ENCODE data around the gene HACD3. TPM values are rescaled to one million over a fixed set of nuclear protein-coding genes. Genes with fewer than 3 reads are reported as not detected.

The HACD3 gene
- total and polyA plus RNA-seq, 2 donors (not counting 1 experiment from before 2014, with no cell fraction given) = 4.5 to 18.8 TPM

GRCh38 chr15:65559941-65560340, 29.7 kb downstream of the HACD3 start:
- intact Hi-C loops (cut with micrococcal nuclease) = no loop called here
- Mint-ChIP-seq H3K4me1 (no peaks in the 10 kb centered on the region), H3K9me3 (ENCODE audit: insufficient read depth) (no peaks in the 10 kb centered on the region)

GRCh38 chr15:65561934-65562333, 31.7 kb downstream of the HACD3 start:
- Mint-ChIP-seq H3K4me3 (no peak overlapping the region), H3K27ac (no peak overlapping the region), H3K27me3 (no peaks in the 10 kb centered on the region), H3K9me3 (ENCODE audit: insufficient read depth) (peaks cover 3% of the 10 kb centered on the region), H3K4me1 (no peaks in the 10 kb centered on the region)
- Histone ChIP-seq H3K36me3 (replicated peaks in 1 of 2; ENCODE audit: control extremely low read depth in 1 of 2, control insufficient read depth in 1 of 2, extremely low read depth in 1 of 2, insufficient read depth in 2 of 2, low read length in 1 of 2) (peaks cover 13 to 38% of the 10 kb centered on the region in 2 experiments), H3K27ac (ENCODE audit: low read length in 2 of 2) (no peak overlapping the region), H3K4me2 (replicated peaks; ENCODE audit: low read depth, low read length, poor library complexity, severe bottlenecking) (no peak overlapping the region), H3K27me3 (replicated peaks in 1 of 4; ENCODE audit: control extremely low read depth in 1 of 4, control insufficient read depth in 3 of 4, insufficient read depth in 4 of 4, low read length in 3 of 4) (no peaks in the 10 kb centered on the region), H3K79me2 (ENCODE audit: control insufficient read depth, insufficient read depth, low read length) (no peaks in the 10 kb centered on the region), H3K9me3 (ENCODE audit: control extremely low read depth in 1 of 3, control insufficient read depth in 2 of 3, insufficient read depth in 1 of 3, low read length in 2 of 3) (peaks cover 0 to 5% (median 0%) of the 10 kb centered on the region in 3 donors), H3K4me1 (ENCODE audit: control insufficient read depth in 2 of 2, insufficient read depth in 2 of 2, low read length in 2 of 2) (no peaks in the 10 kb centered on the region), H3K4me3 (ENCODE audit: control extremely low read depth in 1 of 5, extremely low read depth in 1 of 5, insufficient read depth in 1 of 5, low read depth in 2 of 5, low read length in 4 of 5) (no peak overlapping the region), H4K20me1 (ENCODE audit: control insufficient read depth, insufficient read depth, low read length, poor library complexity, severe bottlenecking) (no peaks in the 10 kb centered on the region), H3K9ac (ENCODE audit: low read length) (no peak overlapping the region), H2AFZ (ENCODE audit: insufficient read depth, low read depth, low read length, poor library complexity, severe bottlenecking) (no peak overlapping the region)
- intact Hi-C loops (cut with micrococcal nuclease) = no loop called here
- ATAC-seq (ENCODE audit: low read depth) (no peak), DNase-seq (no peak)
- ChIA-PET POLR2A (no interaction called here), CTCF (no interaction called here)
- 100% methylated on average over 5 of the region's 6 CpGs for WGBS (ENCODE audit: insufficient coverage)
- TF ChIP-seq EZH2 (IDR thresholded peaks at IDR 0.05; ENCODE audit: borderline replicate concordance, insufficient read depth, low read depth, low read length, poor library complexity, severe bottlenecking) (no peak), CTCF (IDR thresholded peaks at IDR 0.05) (no peak)

More at GRCh38 chr15:65559941-65560340, 29.7 kb downstream of the HACD3 start:
- no peak for TF ChIP-seq CTCF (IDR thresholded peaks at IDR 0.05)
- TF ChIP-seq EZH2 (IDR thresholded peaks at IDR 0.05; ENCODE audit: borderline replicate concordance, insufficient read depth, low read depth, low read length, poor library complexity, severe bottlenecking) = no peak
- Histone ChIP-seq H2AFZ (ENCODE audit: insufficient read depth, low read depth, low read length, poor library complexity, severe bottlenecking) (no peak overlapping the region), H3K4me2 (replicated peaks; ENCODE audit: low read depth, low read length, poor library complexity, severe bottlenecking) (no peak overlapping the region), H3K27ac (ENCODE audit: low read length in 2 of 2) (no peak overlapping the region), H3K4me1 (ENCODE audit: control insufficient read depth in 2 of 2, insufficient read depth in 2 of 2, low read length in 2 of 2) (no peaks in the 10 kb centered on the region), H3K9ac (ENCODE audit: low read length) (no peak overlapping the region), H3K36me3 (replicated peaks in 1 of 2; ENCODE audit: control extremely low read depth in 1 of 2, control insufficient read depth in 1 of 2, extremely low read depth in 1 of 2, insufficient read depth in 2 of 2, low read length in 1 of 2) (peaks cover 15 to 41% of the 10 kb centered on the region in 2 experiments), H3K9me3 (ENCODE audit: control extremely low read depth in 1 of 3, control insufficient read depth in 2 of 3, insufficient read depth in 1 of 3, low read length in 2 of 3) (no peaks in the 10 kb centered on the region), H4K20me1 (ENCODE audit: control insufficient read depth, insufficient read depth, low read length, poor library complexity, severe bottlenecking) (no peaks in the 10 kb centered on the region), H3K79me2 (ENCODE audit: control insufficient read depth, insufficient read depth, low read length) (no peaks in the 10 kb centered on the region), H3K27me3 (replicated peaks in 1 of 4; ENCODE audit: control extremely low read depth in 1 of 4, control insufficient read depth in 3 of 4, insufficient read depth in 4 of 4, low read length in 3 of 4) (no peaks in the 10 kb centered on the region), H3K4me3 (ENCODE audit: control extremely low read depth in 1 of 5, extremely low read depth in 1 of 5, insufficient read depth in 1 of 5, low read depth in 2 of 5, low read length in 4 of 5) (no peak overlapping the region)
- no peak for DNase-seq
- Mint-ChIP-seq H3K27ac (no peak overlapping the region), H3K27me3 (no peaks in the 10 kb centered on the region), H3K4me3 (no peak overlapping the region)
- ChIA-PET POLR2A (no interaction called here), CTCF (interaction anchor here (1.1 kb wide), 1 partner anchor 9 kb away, joined by 4 read pairs; no protein-coding TSS in a partner anchor)
- ATAC-seq (ENCODE audit: low read depth) = no peak

Data from B cell (primary cell).